COR-L47 (cell line): Measurements from ENCODE around the gene TANGO2.

Experiments used
- DNase-seq: peaks from one replicate; lab custom pipeline; 2025; lab: John Stamatoyannopoulos, UW

TANGO2 gene

GRCh38 chr22:20087319-20088262 is 66.7 kb downstream of the TANGO2 start:
- DNase-seq = no peak

GRCh38 chr22:20088263-20088648 is 67.3 kb downstream of the TANGO2 start:
- no peak for DNase-seq

GRCh38 chr22:20089226-20089976 is 68.5 kb downstream of the TANGO2 start:
- no peak for DNase-seq

GRCh38 chr22:20089977-20090729 is 69.2 kb downstream of the TANGO2 start:
- no peak for DNase-seq

- DNase-seq = no peak
Observed at GRCh38 chr22:20090730-20091240, 69.9 kb downstream of the TANGO2 start.

GRCh38 chr22:20091690-20092476 is 71.0 kb downstream of the TANGO2 start:
- DNase-seq = no peak

- no peak for DNase-seq
Observed at GRCh38 chr22:20092477-20092854, 71.6 kb downstream of the TANGO2 start.

GRCh38 chr22:20093418-20094196 is 72.7 kb downstream of the TANGO2 start:
- DNase-seq = no peak

GRCh38 chr22:20094197-20094807 is 73.4 kb downstream of the TANGO2 start:
- DNase-seq = no peak

GRCh38 chr22:20095521-20095920 is 74.6 kb downstream of the TANGO2 start:
- DNase-seq = no peak

GRCh38 chr22:20096574-20097420 is 75.9 kb downstream of the TANGO2 start:
- no peak for DNase-seq

- no peak for DNase-seq
Observed at GRCh38 chr22:20099099-20099711, 78.3 kb downstream of the TANGO2 start.

GRCh38 chr22:20101638-20102037 is 80.7 kb downstream of the TANGO2 start:
- no peak for DNase-seq

- DNase-seq = no peak
Observed at GRCh38 chr22:20102203-20102780, 81.4 kb downstream of the TANGO2 start.

GRCh38 chr22:20105456-20106204 is 84.7 kb downstream of the TANGO2 start:
- no peak for DNase-seq

- DNase-seq = no peak
Observed at GRCh38 chr22:20106205-20106848, 85.4 kb downstream of the TANGO2 start.

- no peak for DNase-seq
Observed at GRCh38 chr22:20106849-20107237, 85.9 kb downstream of the TANGO2 start.
